Karpas-422 (cell line): ENCODE measurements around the gene CPA5. TPM values are rescaled to one million over a fixed set of nuclear protein-coding genes. Genes with fewer than 3 reads are reported as not detected.

Source experiments
- DNase-seq: peaks from one replicate; pipeline ENCODE4 v3.0.0-alpha.2; 2015
- H2AFZ ChIP-seq: fragments of 200-600 bp; sonication (generic); 2 replicates; pipeline ENCODE4 v1.6.1; 2014; ENCODE audit warnings: antibody characterized with exemption, low read length, mixed read lengths
- H3K27ac ChIP-seq: fragments of 200-600 bp; sonication (generic); 2 replicates; pipeline ENCODE4 v1.5.1; 2014; ENCODE audit warnings: mild to moderate bottlenecking, low read length, moderate library complexity
- H3K27me3 ChIP-seq: fragments of 200-600 bp; sonication (generic); 2 replicates; pipeline ENCODE4 v1.6.1; 2014; ENCODE audit warnings: low read length, mixed read lengths
- H3K36me3 ChIP-seq: fragments of 200-600 bp; sonication (generic); 2 replicates; pipeline ENCODE4 v1.6.1; 2014; ENCODE audit warnings: low read length, mixed read lengths; ENCODE audit not compliant: insufficient read depth
- H3K4me1 ChIP-seq: fragments of 200-600 bp; sonication (generic); 2 replicates; pipeline ENCODE4 v1.6.1; 2014; ENCODE audit warnings: mild to moderate bottlenecking, low read length, mixed read lengths
- H3K4me2 ChIP-seq: fragments of 200-600 bp; sonication (generic); 2 replicates; pipeline ENCODE4 v1.6.1; 2014; ENCODE audit warnings: low read length, low read depth, mild to moderate bottlenecking; ENCODE audit not compliant: poor library complexity, severe bottlenecking
- H3K4me3 ChIP-seq: fragments of 200-600 bp; sonication (generic); 2 replicates; pipeline ENCODE4 v1.5.1; 2014; ENCODE audit warnings: mild to moderate bottlenecking, antibody characterized with exemption, low read length, mixed read lengths
- H3K79me2 ChIP-seq: fragments of 200-600 bp; sonication (generic); 2 replicates; pipeline ENCODE4 v1.6.1; 2014; ENCODE audit warnings: mild to moderate bottlenecking, low read length, mixed read lengths
- H3K9ac ChIP-seq: fragments of 200-600 bp; sonication (generic); 2 replicates; pipeline ENCODE4 v1.6.0; 2014; ENCODE audit warnings: low read length
- H3K9me2 ChIP-seq: fragments of 200-600 bp; sonication (generic), shearing (Covaris generic); replicated peaks from 2 replicates; pipeline ENCODE4 v1.6.0; 2014; ENCODE audit warnings: mild to moderate bottlenecking, low read length, moderate library complexity; ENCODE audit not compliant: insufficient read depth
- H3K9me3 ChIP-seq: fragments of 300-700, 200-600 bp; sonication (generic); 2 replicates; pipeline ENCODE4 v1.6.1; 2014; ENCODE audit warnings: low read length, mixed read lengths
- H4K20me1 ChIP-seq: fragments of 200-600 bp; sonication (generic); 2 replicates; pipeline ENCODE4 v1.6.1; 2014; ENCODE audit warnings: mild to moderate bottlenecking, antibody characterized with exemption, low read length, low read depth; ENCODE audit not compliant: insufficient read depth
- total RNA-seq: library from RNA; depleted of rRNA; stranded (reverse); fragments of >200 nt; shearing (Covaris generic); gene quantifications from 2 replicates; pipeline ENCODE4 v1.2.3, GENCODE V29; 2014; ENCODE audit warnings: low replicate concordance

Gene CPA5
- total RNA-seq, 1 experiment from 2014 or later: not detected

- Histone ChIP-seq H3K79me2 (no peaks in the 10 kb centered on the region), H3K9me2 (no peaks in the 10 kb centered on the region), H3K4me2 (no peak overlapping the region), H3K9me3 (no peaks in the 10 kb centered on the region), H3K27me3 (no peaks in the 10 kb centered on the region), H3K9ac (no peak overlapping the region), H3K27ac (no peak overlapping the region), H2AFZ (no peak overlapping the region), H4K20me1 (no peaks in the 10 kb centered on the region), H3K4me1 (no peaks in the 10 kb centered on the region), H3K4me3 (no peak overlapping the region), H3K36me3 (no peaks in the 10 kb centered on the region)
- no peak for DNase-seq
Measured at GRCh38 chr7:130338233-130338632, 6.4 kb upstream of the CPA5 start.

- no peaks in the 10 kb centered on the region for H3K4me1 ChIP-seq
- no peak overlapping the region for H3K4me2 ChIP-seq
- no peaks in the 10 kb centered on the region for H4K20me1 ChIP-seq
- H3K9me2 ChIP-seq: no peaks in the 10 kb centered on the region
- no peaks in the 10 kb centered on the region for H3K9me3 ChIP-seq
- H3K27me3 ChIP-seq: no peaks in the 10 kb centered on the region
- DNase-seq: no peak
- H3K79me2 ChIP-seq: no peaks in the 10 kb centered on the region
- H2AFZ ChIP-seq: no peak overlapping the region
- H3K9ac ChIP-seq: no peak overlapping the region
- H3K27ac ChIP-seq: no peak overlapping the region
- no peak overlapping the region for H3K4me3 ChIP-seq
- H3K36me3 ChIP-seq: no peaks in the 10 kb centered on the region
Measured at GRCh38 chr7:130341882-130342281, 2.7 kb upstream of the CPA5 start.

GRCh38 chr7:130342701-130343380, 1.8 kb upstream of the CPA5 start:
- H2AFZ ChIP-seq: no peak overlapping the region
- H3K79me2 ChIP-seq: no peaks in the 10 kb centered on the region
- no peaks in the 10 kb centered on the region for H3K27me3 ChIP-seq
- no peaks in the 10 kb centered on the region for H3K36me3 ChIP-seq
- no peaks in the 10 kb centered on the region for H4K20me1 ChIP-seq
- no peak overlapping the region for H3K9ac ChIP-seq
- H3K9me2 ChIP-seq: no peaks in the 10 kb centered on the region
- H3K4me1 ChIP-seq: no peaks in the 10 kb centered on the region
- no peak for DNase-seq
- H3K4me3 ChIP-seq: no peak overlapping the region
- H3K27ac ChIP-seq: no peak overlapping the region
- no peaks in the 10 kb centered on the region for H3K9me3 ChIP-seq
- no peak overlapping the region for H3K4me2 ChIP-seq

- Histone ChIP-seq H3K4me2 (no peak overlapping the region), H3K9me3 (no peaks in the 10 kb centered on the region), H3K9ac (no peak overlapping the region), H3K27ac (no peak overlapping the region), H3K4me3 (no peak overlapping the region), H3K27me3 (no peaks in the 10 kb centered on the region), H3K79me2 (no peaks in the 10 kb centered on the region), H3K9me2 (no peaks in the 10 kb centered on the region), H3K4me1 (no peaks in the 10 kb centered on the region), H4K20me1 (no peaks in the 10 kb centered on the region), H3K36me3 (no peaks in the 10 kb centered on the region), H2AFZ (no peak overlapping the region)
- no peak for DNase-seq
Measured at GRCh38 chr7:130345136-130345535, 520 bp downstream of the CPA5 start.

- Histone ChIP-seq H3K4me1 (no peaks in the 10 kb centered on the region), H3K27me3 (no peaks in the 10 kb centered on the region), H3K4me2 (no peak overlapping the region), H3K79me2 (no peaks in the 10 kb centered on the region), H3K9me2 (no peaks in the 10 kb centered on the region), H3K4me3 (no peak overlapping the region), H2AFZ (no peak overlapping the region), H3K9ac (no peak overlapping the region), H3K27ac (no peak overlapping the region), H3K9me3 (no peaks in the 10 kb centered on the region), H3K36me3 (no peaks in the 10 kb centered on the region), H4K20me1 (no peaks in the 10 kb centered on the region)
- DNase-seq: no peak
Measured at GRCh38 chr7:130345725-130346124, 1.1 kb downstream of the CPA5 start.

- H3K27ac ChIP-seq: no peak overlapping the region
- H3K36me3 ChIP-seq: no peaks in the 10 kb centered on the region
- no peaks in the 10 kb centered on the region for H3K79me2 ChIP-seq
- no peaks in the 10 kb centered on the region for H3K9me2 ChIP-seq
- DNase-seq: no peak
- H3K9me3 ChIP-seq: no peaks in the 10 kb centered on the region
- no peak overlapping the region for H3K4me2 ChIP-seq
- no peaks in the 10 kb centered on the region for H3K4me1 ChIP-seq
- no peak overlapping the region for H3K9ac ChIP-seq
- H3K27me3 ChIP-seq: no peaks in the 10 kb centered on the region
- H2AFZ ChIP-seq: no peak overlapping the region
- no peaks in the 10 kb centered on the region for H4K20me1 ChIP-seq
- H3K4me3 ChIP-seq: no peak overlapping the region
Measured at GRCh38 chr7:130346177-130346905, 1.7 kb downstream of the CPA5 start.

GRCh38 chr7:130346941-130347340, 2.3 kb downstream of the CPA5 start:
- Histone ChIP-seq H3K27me3 (no peaks in the 10 kb centered on the region), H3K9me3 (no peaks in the 10 kb centered on the region), H3K4me2 (no peak overlapping the region), H3K4me3 (no peak overlapping the region), H3K9me2 (no peaks in the 10 kb centered on the region), H2AFZ (no peak overlapping the region), H3K36me3 (no peaks in the 10 kb centered on the region), H3K27ac (no peak overlapping the region), H4K20me1 (no peaks in the 10 kb centered on the region), H3K79me2 (no peaks in the 10 kb centered on the region), H3K4me1 (no peaks in the 10 kb centered on the region), H3K9ac (no peak overlapping the region)
- no peak for DNase-seq

GRCh38 chr7:130349911-130350782, 5.5 kb downstream of the CPA5 start:
- Histone ChIP-seq H3K79me2 (no peaks in the 10 kb centered on the region), H2AFZ (no peak overlapping the region), H3K27me3 (no peaks in the 10 kb centered on the region), H3K4me2 (no peak overlapping the region), H3K9ac (no peak overlapping the region), H3K9me2 (no peaks in the 10 kb centered on the region), H3K27ac (no peak overlapping the region), H4K20me1 (no peaks in the 10 kb centered on the region), H3K9me3 (no peaks in the 10 kb centered on the region), H3K4me3 (no peak overlapping the region), H3K36me3 (no peaks in the 10 kb centered on the region), H3K4me1 (no peaks in the 10 kb centered on the region)
- no peak for DNase-seq
